ENCODE results near the gene ATAD3B.
"Not testable (repeated sequence)": the region's sequence is repeated elsewhere in the genome, so short reads cannot be mapped to it uniquely, and the experiment has no call there.

DNA sequence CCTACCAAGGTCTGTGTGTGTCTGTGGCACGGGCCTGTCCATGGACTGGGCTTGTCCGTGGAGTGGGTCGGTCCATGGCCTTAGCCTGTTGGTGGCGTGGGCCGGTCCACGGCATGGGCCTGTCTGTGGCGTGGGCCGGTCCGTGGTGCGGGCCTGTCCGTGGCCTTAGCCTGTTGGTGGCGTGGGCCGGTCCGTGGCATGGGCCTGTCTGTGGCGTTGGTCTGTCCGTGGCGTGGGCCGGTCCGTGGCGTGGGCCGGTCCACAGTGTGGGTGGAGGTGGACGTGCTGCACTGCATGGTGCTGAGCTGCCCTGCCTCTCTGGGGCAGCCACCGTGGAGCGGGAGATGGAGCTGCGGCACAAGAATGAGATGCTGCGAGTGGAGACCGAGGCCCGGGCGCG, 10.2 kb downstream of the ATAD3B start:
- not testable (repeated sequence) for TF ChIP-seq EZH2 (IDR thresholded peaks at IDR 0.05; ENCODE audit: insufficient read depth, poor library complexity, severe bottlenecking); EZH2phosphoT487 (IDR thresholded peaks at IDR 0.05; ENCODE audit: insufficient read depth, low read depth)
